Adrenal gland (tissue), 12 donors: ENCODE data around the gene COL5A1. TPM values are rescaled to one million over a fixed set of nuclear protein-coding genes. Genes with fewer than 3 reads are reported as not detected.
"Not testable (repeated sequence)": the region's sequence is repeated elsewhere in the genome, so short reads cannot be mapped to it uniquely, and the experiment has no call there.

Source experiments
- DNase-seq, 7 donors: peaks; one replicate each; pipeline ENCODE4 v3.0.0-alpha.2; 2019 to 2020
- H3K27ac ChIP-seq, 5 donors: fragments of 200-600 bp; sonication (generic) in 4 of 5; 1 replicate in 3 of 5; 2 replicates in 2 of 5; pipeline versions ENCODE4 v1.5.1 to v1.8.0; 2016 to 2020; ENCODE audit warnings: mild to moderate bottlenecking in 1 of 5
- H3K27me3 ChIP-seq: fragments of 200-600 bp; 2 replicates; pipeline ENCODE4 v1.8.0; 2021
- H3K36me3 ChIP-seq, 2 donors: fragments of 200-600 bp; replicated peaks in 1 of 2; 1 replicate in 1 of 2; 2 replicates in 1 of 2; pipeline versions ENCODE4 v1.5.1 to v1.8.0; 2018 to 2022
- H3K4me1 ChIP-seq, 2 donors: fragments of 200-600 bp; replicated peaks in 1 of 2; 1 replicate in 1 of 2; 2 replicates in 1 of 2; pipeline versions ENCODE4 v1.5.1 to v1.8.0; 2018 to 2021
- H3K4me3 ChIP-seq, 4 donors: fragments of 200-600 bp; sonication (generic) in 3 of 4; one replicate each; pipeline ENCODE4 v1.5.1; 2016 to 2018
- H3K9me3 ChIP-seq, 3 donors: fragments of 200-600 bp; sonication (generic) in 1 of 3; replicated peaks in 1 of 3; 1 replicate in 2 of 3; 2 replicates in 1 of 3; pipeline versions ENCODE4 v1.5.1 to v1.8.0; 2016 to 2021
- POLR2A ChIP-seq, 2 donors: fragments of 450-650 bp; IDR thresholded peaks; one replicate each; pipeline ENCODE4 v1.6.1; 2017; ENCODE audit warnings: antibody characterized with exemption in 2 of 2, mild to moderate bottlenecking in 2 of 2, moderate library complexity in 1 of 2
- WGBS, 4 donors: extraction: QIAGEN DNeasy Blood & Tissue Kit in 2 of 4; methylation state at CpG; one replicate each; pipeline versions ENCODE4 v1.1.5 to v1.1.7; 2013 to 2017; 5-methylcytosine and 5-hydroxymethylcytosine counted together
- intact Hi-C, 2 donors: fragments of 100-400 bp; cut with DNase I; formaldehyde crosslinking; loops; one replicate each; pipeline versions ENCODE4 v1.14.1 to v1.15.0; 2022 to 2023
- polyA plus RNA-seq, 3 donors: library from polyadenylated mRNA; stranded (reverse); fragments of 200-250 nt in 2 of 3; fragments of 350-450 nt in 1 of 3; fragmentation: Illumina TruSeq in 1 of 3; extraction: RNeasy Lipid Tissue Mini Kit (QIAGEN cat#74804) in 1 of 3; gene quantifications; one replicate each; pipeline ENCODE4 v1.2.3, GENCODE V29; 2013 to 2014
- total RNA-seq, 9 donors: library from RNA; depleted of rRNA in 4 of 9; stranded (reverse); fragments of >200 nt in 4 of 9; fragments of 120-200 nt in 1 of 9; fragmentation: NEBNext Ultra II Directional in 1 of 9; extraction: Animal tissue kit (Norgen Biotek cat#: 25700) in 1 of 9; gene quantifications; one replicate each; pipeline versions ENCODE4 v1.1.0 to v1.2.4, GENCODE V29; 2013 to 2023
- TF ChIP-seq, protein P1 (sequence below), 6 experiments: fragments of 450-650 bp in 4 of 6; fragments of 200-600 bp in 2 of 6; sonication (generic) in 1 of 6; IDR thresholded peaks; 1 replicate in 5 of 6; 2 replicates in 1 of 6; pipeline versions ENCODE4 v1.5.1 to v1.8.0; 2016 to 2021; ENCODE audit warnings: antibody characterized with exemption in 6 of 6, mild to moderate bottlenecking in 2 of 6, moderate library complexity in 1 of 6
- donor health status: healthy with polysubstance abuse.
- donor health status: Bipolar disorder and iron deficiency.
- donor health status: DM: yes; HTN: yes; CAD: no.
- donor health status: DM: no; HTN: no; CAD: no.
- donor health status: DM: no; HTN: no; CAD: no.
- donor health status: DM: yes; HTN: yes; CAD: no.

COL5A1 gene
- total and polyA plus RNA-seq, 12 donors: 3.5 to 45.5 (median 29.3) TPM

DNA sequence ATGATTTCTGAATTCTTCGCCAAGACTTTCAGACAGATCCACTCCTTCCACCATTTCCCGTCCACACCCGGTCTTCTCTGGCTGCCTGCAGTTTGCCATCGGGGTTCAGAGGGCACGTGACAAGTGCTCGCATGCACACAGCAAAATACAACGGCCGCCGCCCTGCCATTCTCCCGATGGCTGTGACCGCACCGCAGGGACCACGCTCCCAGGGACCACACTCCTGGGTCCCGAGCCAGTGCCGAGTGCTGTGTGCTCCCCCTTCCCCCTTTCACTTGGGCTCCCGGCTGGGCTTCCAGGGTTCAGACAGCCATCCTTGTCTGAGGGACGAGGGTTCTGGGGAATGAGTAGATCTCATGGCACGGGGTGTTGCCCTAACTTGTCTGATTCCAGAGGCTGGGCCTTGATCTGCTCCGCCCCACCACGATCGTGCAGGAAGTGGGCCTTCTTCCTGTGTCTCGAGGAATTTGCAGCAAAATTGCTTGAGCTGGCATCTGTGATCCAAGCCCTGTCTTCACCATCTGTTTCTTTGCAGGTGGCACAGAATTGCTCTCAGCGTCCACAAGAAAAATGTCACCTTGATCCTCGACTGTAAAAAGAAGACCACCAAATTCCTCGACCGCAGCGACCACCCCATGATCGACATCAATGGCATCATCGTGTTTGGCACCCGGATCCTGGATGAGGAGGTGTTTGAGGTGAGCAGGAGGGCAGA is 59.2 kb downstream of the COL5A1 start:
- Histone ChIP-seq H3K27ac (no peak overlapping the region), H3K9me3 (no peaks in the 10 kb centered on the region), H3K4me3 (no peak overlapping the region), H3K4me1 (no peaks in the 10 kb centered on the region), H3K27me3 (no peaks in the 10 kb centered on the region), H3K36me3 (no peaks in the 10 kb centered on the region)
- intact Hi-C loops: loop anchor here in 1 of 2 donors (5.0 kb wide), 2 partner anchors 37 to 712 kb away; no protein-coding TSS in a partner anchor
- TF ChIP-seq POLR2A (IDR thresholded peaks at IDR 0.05): no peak
- TF ChIP-seq, protein P1, sequence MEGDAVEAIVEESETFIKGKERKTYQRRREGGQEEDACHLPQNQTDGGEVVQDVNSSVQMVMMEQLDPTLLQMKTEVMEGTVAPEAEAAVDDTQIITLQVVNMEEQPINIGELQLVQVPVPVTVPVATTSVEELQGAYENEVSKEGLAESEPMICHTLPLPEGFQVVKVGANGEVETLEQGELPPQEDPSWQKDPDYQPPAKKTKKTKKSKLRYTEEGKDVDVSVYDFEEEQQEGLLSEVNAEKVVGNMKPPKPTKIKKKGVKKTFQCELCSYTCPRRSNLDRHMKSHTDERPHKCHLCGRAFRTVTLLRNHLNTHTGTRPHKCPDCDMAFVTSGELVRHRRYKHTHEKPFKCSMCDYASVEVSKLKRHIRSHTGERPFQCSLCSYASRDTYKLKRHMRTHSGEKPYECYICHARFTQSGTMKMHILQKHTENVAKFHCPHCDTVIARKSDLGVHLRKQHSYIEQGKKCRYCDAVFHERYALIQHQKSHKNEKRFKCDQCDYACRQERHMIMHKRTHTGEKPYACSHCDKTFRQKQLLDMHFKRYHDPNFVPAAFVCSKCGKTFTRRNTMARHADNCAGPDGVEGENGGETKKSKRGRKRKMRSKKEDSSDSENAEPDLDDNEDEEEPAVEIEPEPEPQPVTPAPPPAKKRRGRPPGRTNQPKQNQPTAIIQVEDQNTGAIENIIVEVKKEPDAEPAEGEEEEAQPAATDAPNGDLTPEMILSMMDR (IDR thresholded peaks at IDR 0.05): no peak
- DNase-seq: no peak
- WGBS, 4 donors: 89 to 91% (median 89%) methylated on average over 30 of the region's 30 CpGs

DNA sequence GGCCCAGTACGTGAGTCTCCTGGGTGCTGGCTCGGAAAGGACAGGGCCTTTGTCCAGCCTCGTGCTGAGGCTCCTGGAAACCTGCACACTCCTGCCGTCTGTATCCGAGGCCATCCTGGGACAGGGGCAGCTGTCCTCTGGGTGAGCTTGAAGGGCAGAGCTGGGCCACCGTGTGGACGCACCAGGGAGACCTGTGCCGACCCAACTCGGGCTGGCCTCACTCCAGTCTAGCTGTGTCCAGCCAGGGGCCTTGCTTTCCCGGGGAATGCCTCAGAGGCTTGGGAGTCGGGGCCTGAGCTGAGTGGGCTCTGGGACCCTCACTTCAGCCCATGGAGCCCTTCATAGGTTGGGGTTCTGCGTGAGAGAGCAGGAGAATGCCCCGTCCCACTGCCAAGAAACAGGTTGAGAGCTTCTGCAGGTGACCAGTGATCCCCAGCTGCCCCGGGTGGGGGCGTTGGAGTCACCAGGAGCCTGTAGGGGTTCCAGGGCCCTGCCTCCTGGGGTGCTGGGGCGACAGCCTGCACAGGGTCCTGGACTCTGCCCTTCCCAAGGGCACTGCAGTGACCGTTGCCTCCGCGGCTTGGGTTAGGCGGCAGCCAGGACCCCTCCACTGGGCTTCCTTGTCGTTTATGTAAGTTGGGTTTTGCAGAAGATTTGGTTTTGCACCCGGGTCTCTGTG is 60.1 kb downstream of the COL5A1 start:
- DNase-seq: no peak
- Histone ChIP-seq H3K4me3 (no peak overlapping the region), H3K27ac (no peak overlapping the region), H3K9me3 (no peaks in the 10 kb centered on the region), H3K4me1 (peaks cover 0 to 8% of the 10 kb centered on the region in 2 donors), H3K36me3 (no peaks in the 10 kb centered on the region), H3K27me3 (no peaks in the 10 kb centered on the region)
- intact Hi-C loops: loop anchor here in 1 of 2 donors (5.0 kb wide), 2 partner anchors 36 to 711 kb away; no protein-coding TSS in a partner anchor
- 87 to 94% (median 92%) methylated on average over 6 to 22 of the region's 22 CpGs for WGBS, 4 donors
- TF ChIP-seq, protein P1 (IDR thresholded peaks at IDR 0.05): no peak
- no peak for TF ChIP-seq POLR2A (IDR thresholded peaks at IDR 0.05)

DNA sequence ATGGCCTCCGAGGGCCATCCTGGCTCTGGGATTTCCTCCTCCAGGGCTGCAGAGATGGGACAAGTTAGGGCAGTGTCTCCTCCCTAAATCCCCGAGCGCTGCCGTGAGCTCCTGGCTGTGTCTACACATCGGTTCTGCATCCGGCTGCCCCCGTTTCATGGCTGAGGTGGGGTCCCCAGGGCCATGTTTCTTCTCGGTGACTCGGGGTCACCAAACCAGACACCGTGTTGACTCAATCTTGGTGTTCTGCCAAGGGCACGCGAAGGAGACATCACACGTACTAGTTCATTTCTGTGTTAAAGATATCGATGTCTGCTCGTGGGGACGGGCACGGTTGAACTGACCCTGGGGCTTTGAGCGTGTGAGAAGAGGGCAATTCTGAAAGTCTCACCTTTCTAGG is 60.7 kb downstream of the COL5A1 start:
- no peaks in the 10 kb centered on the region for H3K27me3 ChIP-seq
- intact Hi-C loops: loop anchor here in 1 of 2 donors (5.0 kb wide), 2 partner anchors 35 to 710 kb away; no protein-coding TSS in a partner anchor
- peaks cover 0 to 12% of the 10 kb centered on the region in 2 donors for H3K4me1 ChIP-seq
- no peak for DNase-seq
- no peaks in the 10 kb centered on the region for H3K36me3 ChIP-seq
- 81 to 88% (median 85%) methylated on average over 17 to 18 of the region's 18 CpGs for WGBS, 4 donors
- no peak overlapping the region for H3K4me3 ChIP-seq
- H3K27ac ChIP-seq: no peak overlapping the region
- TF ChIP-seq POLR2A (IDR thresholded peaks at IDR 0.05): no peak
- TF ChIP-seq, protein P1 (IDR thresholded peaks at IDR 0.05): no peak
- no peaks in the 10 kb centered on the region for H3K9me3 ChIP-seq

DNA sequence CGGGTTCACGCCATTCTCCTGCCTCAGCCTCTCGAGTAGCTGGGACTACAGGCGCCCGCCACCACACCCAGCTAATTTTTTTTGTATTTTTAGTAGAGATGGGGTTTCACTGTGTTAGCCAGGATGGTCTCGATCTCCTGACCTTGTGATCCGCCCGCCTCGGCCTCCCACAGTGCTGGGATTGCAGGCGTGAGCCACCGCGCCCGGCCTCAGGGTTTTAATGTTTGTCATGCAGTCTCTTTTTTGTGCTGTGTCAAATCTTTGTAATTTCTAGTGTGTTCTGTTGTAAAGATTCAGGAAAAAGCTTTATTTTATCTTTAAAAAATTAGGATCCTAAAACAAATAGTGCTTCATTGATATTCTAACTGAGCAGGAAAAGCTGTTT is 62.1 kb downstream of the COL5A1 start:
- not testable (repeated sequence) for H3K27me3 ChIP-seq, DNase-seq, H3K36me3 ChIP-seq, H3K9me3 ChIP-seq, H3K4me3 ChIP-seq, H3K27ac ChIP-seq
- peaks cover 0 to 12% of the 10 kb centered on the region in 2 donors for H3K4me1 ChIP-seq
- intact Hi-C loops: loop anchor here in 1 of 2 donors (5.0 kb wide), 2 partner anchors 34 to 709 kb away; no protein-coding TSS in a partner anchor
- 83 to 100% (median 84%) methylated on average over 8 to 13 of the region's 13 CpGs for WGBS, 4 donors
